Activated CD8-positive, alpha-beta memory T cell treated with anti-CD3 and anti-CD28 coated beads, Interleukin-2, amount 50 U/mL, for 24 hours (primary cell): ENCODE measurements around the gene CFAP43.

ENCODE experiments used
- DNase-seq: peaks from one replicate; pipeline ENCODE4 v3.0.0-alpha.2; 2020; ENCODE audit errors: extremely low read depth

Gene CFAP43

DNA sequence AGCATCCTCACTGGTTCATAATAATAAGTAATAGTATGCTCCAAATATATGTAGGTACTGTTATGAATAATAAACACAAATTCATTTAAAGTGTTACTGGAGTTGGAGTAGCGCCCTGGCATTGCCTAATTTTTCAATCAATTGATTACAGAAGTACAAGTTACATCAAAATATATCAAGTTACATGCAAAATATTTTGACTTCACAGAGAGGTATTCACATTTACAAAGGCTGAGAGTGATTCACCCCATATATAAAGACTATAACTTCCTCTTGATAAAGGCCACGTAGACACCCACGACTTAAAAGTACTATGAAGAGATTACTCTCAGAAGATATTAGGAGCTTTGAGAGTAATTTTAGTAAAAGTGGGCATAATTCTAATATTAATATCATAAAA, 132.9 kb downstream of the CFAP43 start:
- no peak for DNase-seq

DNA sequence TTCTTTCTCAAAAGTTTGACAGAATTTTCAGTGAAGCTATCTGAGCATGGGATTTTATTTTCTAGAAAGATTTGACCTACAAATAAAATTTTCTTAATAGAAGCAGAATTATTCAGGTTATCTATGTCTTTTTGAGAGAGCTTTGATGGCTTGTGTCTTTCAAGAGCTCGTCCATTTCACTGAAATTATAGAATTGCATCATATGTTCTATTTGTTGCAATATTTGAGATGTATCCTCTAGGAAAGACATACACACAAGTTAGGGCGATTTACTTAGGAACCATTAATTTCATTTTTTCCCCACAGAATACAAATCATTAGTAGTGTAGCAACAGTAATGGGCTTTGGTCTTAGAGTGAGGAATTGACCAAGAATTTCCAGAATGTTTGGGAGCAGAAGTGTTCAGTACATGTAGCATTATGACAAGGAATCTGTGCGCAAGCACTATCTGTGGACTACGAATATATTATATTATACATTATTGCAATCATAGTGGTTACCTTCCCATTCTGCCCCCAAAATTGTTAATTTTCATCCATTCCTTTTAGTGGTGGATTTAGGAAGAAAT, 133.7 kb downstream of the CFAP43 start:
- DNase-seq = no peak

DNA sequence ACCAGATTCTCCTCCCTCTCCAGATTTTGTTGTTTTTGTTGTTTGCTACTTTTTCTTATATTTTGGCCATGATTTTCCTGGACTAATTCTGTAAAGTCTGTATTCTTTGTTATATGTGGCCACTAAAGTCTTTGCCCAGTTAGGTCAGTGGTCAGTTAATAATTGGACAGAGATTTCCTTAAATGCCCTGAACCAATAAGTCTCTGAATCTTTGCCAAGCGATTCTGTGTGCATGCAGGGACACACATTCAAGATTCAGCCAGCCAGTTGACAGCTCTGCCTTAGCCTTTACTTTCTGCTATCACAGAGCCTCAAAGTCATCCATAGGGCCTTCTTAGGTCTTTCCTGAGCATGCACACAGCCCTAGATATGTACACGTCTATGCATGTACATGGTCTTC, 135.5 kb downstream of the CFAP43 start:
- DNase-seq = no peak

DNA sequence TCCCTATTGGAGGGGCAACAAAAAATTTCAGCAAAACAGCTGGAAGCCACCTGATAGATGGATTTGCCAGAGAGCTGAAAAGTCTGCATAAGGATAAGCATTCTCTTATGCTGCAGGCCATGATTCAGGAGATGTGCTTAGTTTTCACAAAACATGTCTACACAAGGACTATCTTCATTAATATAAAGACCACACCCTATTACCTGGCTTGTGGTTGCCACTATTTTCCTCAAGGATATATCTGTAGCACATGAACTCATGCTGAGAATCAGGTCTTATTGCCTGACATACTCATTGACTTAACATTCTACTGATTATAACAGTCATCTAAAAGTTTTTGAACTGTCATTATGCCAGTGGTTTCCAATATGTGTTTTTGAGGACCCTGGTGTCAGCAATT, 139.4 kb downstream of the CFAP43 start:
- no peak for DNase-seq

DNA sequence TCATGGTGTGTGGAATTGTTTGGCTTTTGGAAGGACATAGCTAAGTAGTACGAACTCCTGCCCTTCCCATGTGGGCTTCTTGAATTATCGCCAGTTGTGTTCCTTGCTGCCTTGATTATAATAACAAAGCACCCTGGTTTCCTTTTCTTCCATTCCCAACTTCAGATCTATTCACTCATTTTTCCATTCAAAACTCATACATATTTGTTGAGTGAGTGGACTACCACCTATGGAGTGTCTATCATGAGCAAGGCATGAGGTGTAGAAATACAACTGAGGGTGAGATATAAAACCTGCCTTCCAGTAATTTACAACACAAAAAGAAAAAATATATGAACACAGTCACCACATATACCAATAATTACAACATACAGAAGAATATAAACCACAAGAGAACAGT, 141.6 kb downstream of the CFAP43 start:
- DNase-seq = no peak

DNA sequence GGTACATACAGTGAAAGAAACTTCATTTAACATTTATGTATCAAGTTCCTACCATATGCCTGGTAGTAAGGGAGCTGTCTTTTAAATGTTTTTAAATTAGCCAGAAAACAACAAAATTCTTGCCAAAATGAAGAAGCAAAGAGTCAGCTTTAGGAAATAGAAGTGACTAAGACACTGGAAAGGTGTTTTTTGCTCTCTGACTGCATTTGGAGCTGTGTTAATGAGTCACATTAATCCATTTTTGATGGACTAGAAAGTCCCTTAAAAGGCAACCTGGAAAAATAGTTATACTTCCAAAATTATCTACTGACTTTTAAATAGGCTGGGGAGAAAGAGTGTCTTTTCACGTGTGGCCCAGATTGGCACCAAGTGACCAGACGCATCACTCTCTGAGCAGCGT, 142.5 kb downstream of the CFAP43 start:
- no peak for DNase-seq

DNA sequence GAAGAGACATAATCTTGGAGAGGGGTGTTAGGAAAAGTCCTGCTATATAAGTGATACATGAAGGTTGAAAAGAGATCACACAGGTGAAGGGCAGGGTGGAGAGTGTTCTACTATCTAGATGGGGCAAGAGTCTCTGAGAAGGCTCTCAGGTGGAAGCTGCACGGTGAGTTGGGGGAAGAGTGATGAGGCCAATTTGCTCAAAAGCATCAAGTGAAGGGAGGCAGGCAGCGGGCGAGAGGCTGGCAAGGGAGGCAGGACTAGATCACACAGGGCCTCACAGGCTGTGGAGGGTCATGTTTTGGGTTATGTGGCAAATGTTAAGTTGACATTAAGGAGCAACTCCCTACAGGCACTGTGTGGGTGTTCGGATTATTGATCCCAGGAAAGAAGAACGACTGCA, 143.9 kb downstream of the CFAP43 start:
- no peak for DNase-seq

DNA sequence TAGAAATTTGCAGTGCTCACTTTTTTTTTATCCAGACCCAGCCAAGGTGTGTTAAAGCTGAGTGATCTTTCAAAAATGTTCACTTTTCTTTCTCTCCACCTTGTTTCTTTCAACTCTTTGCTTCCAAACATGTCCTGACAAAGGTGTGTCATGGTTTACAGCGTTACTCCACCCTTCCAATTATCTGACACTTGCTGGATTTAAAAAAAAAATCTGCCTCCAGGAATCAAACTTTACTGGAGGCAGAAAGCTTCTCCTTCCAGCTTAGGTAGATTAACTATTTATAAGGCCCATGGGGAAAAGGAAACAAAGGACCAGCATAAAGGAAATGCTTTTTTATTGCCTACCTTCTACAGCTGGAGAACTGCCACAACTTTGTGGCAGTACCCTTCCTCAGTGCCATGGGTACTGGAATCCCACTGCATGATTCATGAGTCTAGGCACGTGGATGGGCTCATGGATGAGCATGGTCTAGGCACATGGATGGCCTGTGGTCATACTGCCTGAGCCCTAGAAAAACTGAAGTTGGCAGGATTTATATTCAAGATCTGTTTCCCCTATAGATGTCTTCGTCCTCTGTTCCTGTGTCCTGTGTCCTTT, 146.3 kb downstream of the CFAP43 start, which contains the start of gene COL17A1:
COL17A1 (minus strand) TSS at position 80 of the 600 bp plus-strand sequence. CDS start 5,207 bp downstream, outside the sequence.
- DNase-seq = no peak

DNA sequence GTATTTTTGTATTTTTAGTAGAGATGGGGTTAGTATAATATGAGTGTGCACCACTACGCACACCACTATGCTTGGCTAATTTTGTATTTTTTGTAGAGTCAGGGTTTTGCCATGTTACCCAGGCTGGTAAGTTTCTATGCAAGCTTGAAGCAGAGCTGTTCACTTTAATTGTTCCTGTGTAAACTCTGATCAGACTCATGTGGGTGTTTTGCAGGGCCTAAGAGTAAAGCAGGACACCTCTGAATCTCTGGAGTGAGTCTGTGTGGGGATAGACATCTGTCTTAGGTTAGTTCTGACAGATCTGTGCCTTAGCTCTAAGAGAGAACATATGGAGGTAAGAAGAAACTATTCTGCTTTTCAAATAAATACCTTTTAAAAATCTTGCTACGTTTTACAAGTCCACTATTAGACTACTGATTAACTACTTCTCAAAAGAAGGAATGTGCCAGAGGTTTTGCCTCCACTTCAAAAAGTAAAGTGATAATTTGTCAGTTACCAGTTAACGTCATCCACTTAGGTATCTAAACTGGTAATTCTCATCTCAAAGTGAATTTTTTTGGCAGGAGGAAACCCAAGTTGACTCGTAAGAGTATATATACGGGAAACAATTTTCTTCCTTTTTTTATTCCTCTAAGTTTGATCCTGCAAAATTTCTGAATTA, 147.6 kb downstream of the CFAP43 start:
- no peak for DNase-seq

DNA sequence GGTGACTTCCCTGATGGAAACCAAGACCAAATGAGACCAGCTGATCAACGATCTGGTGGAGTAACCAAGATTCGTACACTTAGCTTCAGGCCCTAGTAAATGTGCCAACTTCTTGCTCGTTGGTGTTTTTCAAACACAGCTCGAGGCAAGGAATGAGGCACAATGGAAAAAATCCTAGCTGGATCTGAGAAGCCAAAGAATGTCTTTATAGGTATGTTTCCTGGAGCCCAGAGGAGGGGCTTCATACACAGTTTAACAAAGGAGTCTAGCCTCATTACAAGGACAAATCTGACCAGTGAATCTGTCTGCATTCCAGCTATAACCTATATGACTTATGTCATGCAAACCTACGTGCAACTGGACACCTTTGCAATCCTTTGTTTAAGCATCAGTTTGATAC, 150.2 kb downstream of the CFAP43 start:
- DNase-seq = no peak

DNA sequence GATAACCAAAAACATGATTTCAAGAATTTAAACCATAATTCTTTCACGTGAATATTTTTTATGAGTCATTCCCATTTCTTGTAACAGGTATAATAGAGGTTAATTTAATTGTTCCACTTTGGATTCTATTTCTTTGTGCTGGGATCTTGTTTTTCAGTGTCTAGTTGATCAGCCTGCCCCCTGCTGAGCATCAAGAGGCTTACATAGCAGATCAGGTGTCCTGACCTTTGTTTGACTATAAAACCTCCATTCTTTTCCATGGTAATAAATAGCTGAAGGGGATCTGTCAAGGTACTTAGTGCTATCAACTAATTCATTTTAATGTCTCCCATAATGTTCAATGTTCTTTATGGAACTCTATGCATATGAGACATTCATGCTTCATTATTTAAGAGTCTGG, 151.4 kb downstream of the CFAP43 start:
- no peak for DNase-seq
